ENCODE results near the gene SURF4.
"Not testable (repeated sequence)": the region's sequence is repeated elsewhere in the genome, so short reads cannot be mapped to it uniquely, and the experiment has no call there.

The SURF4 gene

DNA sequence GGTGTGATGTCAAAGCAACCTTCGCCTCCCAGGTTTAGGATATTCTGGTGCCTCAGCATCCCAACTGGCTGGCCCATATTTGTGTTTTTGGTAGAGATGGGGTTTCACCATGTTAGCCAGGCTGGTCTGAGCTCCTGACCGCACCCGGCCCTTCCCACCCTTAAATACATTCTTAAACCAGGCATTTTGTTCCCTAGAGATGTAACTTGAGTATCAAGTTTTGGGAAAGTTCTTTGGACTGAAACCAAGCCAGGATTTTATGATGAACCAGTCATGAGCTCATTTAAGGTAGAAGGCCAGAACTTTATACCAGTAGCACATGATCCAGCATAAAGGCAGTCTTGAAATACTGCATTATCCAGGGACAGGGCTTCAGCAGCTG, 24.3 kb downstream of the SURF4 start:
- no peak for DNase-seq

DNA sequence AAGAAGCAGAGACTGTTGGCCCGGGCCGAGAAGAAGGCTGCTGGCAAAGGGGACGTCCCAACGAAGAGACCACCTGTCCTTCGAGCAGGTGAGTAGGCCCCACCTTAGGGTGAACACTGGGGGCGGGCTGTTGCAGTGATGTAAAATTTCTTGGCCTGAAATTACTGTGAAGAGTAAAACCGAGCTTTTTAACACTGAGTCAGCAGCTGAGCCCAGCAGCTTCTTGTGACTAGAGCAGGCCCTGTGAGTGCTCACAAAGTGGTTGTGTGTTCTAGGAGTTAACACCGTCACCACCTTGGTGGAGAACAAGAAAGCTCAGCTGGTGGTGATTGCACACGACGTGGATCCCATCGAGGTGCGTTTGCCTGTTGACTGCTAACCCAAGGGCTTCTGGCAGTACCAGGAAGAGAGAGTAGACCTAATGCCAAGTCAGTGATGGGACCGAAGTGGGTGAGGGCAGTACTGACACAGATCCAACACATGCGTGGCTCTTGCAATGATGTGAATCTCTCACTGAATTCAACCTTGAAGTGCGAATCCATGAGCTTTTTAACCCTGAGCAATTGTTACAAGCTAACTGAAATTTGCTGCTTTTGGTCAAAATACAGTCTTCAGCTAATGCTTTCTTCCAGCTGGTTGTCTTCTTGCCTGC, 25.8 kb downstream of the SURF4 start:
- DNase-seq, result no peak

DNA sequence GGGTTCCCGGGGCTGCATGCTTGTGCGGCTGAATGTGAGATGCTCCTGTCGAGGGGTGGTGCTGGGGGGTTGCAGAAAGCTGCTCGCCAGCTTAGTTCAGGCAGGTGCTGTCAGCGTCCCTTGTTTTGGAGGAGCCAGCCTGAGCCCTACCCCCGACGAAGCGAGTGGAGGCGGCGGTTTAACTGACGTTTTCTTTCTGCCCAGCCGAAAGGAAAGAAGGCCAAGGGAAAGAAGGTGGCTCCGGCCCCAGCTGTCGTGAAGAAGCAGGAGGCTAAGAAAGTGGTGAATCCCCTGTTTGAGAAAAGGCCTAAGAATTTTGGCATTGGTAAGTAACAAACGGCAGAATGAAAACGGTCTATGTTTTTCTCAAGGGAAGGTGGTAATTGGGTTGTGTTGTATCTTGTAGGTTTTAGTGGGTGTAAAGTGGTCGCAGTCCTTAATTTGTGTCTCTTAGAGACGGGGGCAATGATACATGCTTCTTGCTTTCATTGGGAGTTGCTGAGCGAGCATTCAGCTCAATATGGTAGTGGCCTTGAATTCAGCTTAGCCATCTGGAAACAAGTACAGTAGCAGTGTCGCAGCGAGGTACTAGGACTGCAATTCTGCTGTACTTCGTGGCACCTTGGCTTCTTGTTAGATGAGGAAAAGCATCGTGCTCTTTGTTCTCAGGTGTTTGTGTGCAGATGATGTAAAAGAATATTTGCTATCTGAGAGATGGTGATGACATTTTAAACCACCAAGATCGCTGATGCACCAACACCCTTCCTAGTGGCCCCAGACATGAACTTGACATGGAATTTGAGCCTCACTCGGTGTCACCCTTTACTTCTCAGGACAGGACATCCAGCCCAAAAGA, 26.9 kb downstream of the SURF4 start:
- no peak for DNase-seq

DNA sequence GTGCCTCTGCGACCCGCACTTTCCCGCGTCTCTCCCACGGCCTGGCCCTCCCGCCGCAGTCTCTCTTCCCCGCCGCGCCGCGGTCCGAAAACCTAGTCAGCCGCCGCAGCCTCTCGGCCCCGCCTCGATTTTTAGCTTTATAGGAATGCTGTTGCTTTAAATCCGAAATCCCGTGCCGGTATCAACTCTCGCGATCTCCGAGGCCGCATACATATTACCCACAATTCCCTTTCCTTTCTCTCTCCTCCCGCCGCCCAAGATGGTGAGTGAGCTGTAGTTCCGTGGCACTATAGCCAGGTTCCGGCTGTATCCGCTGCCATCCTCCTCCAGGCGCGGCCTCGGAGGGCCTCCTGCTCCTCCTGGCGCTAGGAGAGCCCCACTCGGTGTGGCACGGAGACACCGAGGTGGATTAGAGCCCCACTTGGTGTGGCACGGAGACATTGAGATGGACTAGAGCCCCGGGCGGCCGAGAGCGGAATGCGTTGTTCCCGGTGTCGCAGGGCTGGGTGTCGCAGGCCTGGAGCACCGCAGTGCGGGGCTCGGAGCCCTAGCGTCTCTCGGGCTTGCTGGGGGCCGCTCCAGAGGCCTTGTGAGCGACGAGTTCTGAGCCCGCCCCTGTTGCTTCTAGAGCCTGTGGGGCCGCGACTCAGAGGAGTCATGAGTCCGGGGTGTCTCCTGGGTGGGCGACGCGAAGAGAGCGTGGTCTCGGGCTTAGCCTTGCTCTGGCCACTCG, 27.7 kb downstream of the SURF4 start, which contains the start of the genes MED22 and RPL7A:
Gene MED22 (minus strand): TSS at position 147 of the 733 bp plus-strand sequence. CDS start 1,469 bp downstream, outside the sequence.
Gene RPL7A (plus strand): TSS at position 234 of the 733 bp plus-strand sequence. CDS start 26 bp downstream, at position 260.
- peak; percentile 97 for DNase-seq

DNA sequence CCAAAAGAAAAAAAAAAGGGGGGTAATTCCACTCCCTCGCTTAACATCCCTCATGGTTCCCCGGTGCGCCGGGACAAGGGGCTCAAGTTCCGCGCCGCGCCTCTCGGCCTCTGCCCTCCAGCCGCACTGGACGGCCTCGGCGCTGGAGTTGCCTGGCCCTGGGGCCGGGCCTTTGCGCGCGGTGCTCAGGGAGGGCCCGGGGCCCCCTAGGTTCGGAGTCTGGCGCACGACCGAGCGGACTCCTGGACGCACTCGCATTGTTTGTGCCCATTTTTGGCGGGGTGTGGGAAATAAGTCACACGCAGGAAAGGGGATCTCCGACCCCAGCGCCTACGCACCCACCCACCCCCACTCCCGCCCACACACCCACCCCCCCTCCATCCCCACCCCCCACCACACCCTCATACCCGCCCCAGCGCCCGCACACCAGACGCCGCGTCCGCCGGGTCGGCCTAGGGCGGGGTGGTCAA, 28.3 kb downstream of the SURF4 start:
- DNase-seq, result peak; percentile 41

DNA sequence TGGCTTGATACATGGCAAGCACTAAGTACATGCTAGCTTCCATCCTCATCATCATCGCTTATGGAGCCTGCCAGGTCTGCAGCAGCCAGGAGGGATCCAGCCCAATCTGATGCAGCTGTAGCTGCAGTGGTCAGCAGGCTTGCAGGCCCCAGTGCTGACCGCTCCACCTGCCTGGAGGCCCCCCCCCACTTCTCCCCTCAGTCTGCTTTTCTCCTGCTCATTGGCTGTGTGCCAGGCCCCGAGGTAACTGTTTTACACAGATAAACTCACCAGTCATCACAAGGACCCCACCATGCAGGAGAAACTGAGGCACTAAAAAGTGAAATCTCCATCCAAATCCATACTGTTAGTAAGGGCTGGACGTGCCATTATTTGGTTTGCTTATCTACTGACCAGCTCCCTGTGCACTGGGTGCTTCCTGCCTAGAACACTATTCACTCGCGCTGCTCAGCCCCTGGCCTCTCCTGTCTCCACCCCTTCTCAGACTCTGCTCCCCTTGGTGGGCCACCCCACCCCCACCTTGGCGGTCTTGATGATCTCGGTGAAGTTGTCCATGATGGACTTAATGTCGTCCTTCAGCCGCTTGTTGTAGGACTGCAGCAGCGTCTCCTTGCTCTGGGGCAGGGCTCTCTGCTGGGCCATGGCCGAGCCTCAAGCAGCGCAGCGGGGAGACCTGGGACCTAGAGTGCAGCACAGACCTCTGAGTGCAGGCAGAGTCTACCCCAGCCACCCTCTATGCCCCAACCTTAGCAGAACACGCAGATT, 29.7 kb downstream of the SURF4 start:
- no peak for DNase-seq

DNA sequence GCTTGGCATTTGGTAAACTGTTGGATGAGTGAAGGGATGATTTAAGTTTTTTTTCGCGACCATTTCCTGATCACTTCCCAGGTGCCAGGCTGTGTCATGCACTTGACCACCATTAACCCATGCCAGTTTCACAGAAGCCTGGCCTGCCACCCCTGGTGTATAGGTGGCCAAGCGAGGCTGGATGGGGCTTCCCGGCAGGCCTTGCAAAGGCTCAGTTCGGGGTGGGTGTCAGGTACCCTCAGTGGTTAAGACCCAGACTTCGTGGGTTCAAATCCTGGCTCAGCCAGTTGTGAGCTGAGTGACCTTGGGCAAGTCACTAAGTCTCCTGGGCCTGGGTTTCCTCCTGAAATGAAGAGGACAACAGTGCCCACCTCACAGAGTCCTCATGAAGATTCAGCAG, 30.3 kb downstream of the SURF4 start:
- no peak for DNase-seq

DNA sequence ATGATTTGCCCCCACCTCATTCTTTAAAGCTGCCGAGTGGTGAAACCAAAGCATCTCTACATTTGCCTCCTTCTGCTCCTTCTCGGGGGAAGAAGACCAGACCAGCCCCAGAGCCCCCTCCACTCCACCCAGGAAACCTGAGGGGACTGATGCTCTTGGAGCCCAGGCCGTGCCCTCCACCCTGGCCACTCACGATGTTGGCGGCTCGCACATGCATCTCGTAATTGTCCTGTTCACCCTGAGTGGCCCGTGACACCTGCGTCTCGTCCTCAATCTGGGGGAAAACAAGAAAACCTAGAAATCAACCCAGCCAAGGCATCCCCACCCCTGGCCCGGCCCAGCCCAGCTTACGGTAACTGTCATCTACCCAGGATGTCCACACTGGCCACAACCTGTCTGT, 30.9 kb downstream of the SURF4 start:
- no peak for DNase-seq

DNA sequence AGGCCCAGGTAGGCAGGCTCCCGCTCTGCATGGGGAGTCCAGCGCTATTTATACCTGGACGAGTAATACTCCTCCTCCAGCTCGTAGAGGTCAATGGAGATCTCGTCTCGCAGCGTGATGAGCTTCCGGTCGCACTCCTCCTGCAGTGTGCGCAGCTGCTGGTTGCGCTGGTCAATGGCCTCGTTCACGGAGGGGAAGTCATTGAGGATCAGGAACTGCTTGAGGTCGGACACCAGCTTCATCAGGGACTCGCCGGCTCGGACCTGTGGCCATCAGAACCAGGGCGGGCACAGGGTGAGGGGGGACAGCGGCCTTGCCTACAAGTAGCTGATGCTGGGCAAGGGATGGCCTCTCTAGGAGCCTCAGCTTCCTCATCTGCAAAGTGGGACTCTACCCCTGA, 31.8 kb downstream of the SURF4 start:
- no peak for DNase-seq

DNA sequence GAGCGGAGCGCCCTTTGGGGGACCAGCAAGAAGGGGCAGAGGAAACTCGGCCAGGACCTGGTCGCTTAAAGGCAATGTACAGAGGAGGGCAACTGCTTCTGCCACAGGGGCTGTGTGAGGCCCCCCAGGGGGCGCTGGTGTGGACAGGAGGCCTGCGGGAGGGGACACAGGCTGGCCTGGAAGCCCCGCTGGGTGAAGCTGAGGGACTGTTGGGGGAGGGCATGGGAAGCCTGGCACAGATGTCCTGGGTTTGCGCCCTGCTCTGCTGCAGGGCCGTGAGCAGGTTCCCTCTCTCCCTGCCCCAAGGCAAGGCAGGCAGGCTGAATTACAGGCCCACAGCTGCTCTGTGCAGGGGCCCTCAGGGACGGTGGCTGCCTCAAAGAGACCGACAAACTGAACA, 33.3 kb downstream of the SURF4 start:
- DNase-seq, result no peak

DNA sequence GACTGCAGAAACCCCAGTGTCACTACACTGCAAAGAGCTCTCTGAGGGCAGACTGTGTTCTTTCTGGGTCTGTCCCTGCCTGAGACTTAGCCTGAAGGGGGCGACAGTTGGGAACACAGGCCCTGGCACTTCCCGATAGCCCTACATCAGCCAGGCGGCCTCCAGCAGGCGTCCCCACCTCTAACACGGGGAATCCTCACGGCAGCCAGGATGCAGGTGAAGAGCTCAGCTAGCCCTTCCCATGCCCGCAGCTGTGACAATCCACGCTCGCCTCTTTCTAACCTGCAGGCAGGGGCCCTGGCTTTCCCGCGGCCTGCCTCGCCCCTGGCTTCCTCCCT, 33.8 kb downstream of the SURF4 start:
- no peak for DNase-seq

DNA sequence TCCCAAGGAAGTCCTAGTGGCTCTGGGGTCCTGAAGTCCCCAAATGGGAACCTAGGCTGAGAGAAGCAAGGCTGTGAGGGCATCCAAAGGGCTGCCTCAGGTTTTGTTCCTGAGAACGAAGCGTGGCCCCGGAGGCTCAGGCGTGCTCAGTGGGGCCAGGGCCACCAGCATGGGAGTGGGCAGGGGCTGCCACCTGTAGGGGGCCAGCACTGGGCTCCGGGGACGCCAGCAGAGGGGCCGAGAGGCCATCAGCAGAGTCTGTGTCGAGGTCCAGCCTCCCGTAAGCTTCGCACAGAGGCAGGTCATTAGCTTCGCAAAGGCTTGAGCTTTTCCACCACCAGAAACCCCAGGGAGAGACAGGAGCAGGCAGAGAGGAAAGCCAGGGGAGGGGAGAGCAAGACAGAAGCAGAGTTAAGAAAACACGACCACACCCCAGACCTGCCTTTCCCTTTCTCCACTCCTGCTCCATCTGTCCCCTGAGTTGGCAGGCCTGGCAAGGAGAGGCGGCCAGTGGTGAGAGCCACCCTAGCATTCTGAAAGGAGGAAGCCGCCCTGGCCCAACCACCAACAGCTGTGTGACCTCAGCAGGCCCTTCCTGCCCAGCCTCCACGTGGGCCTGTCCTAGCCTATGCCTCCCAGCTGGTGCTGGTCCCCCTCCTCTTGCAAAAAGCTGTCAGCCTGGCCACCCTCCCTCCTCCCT, 34.3 kb downstream of the SURF4 start:
- peak; percentile 79 for DNase-seq

DNA sequence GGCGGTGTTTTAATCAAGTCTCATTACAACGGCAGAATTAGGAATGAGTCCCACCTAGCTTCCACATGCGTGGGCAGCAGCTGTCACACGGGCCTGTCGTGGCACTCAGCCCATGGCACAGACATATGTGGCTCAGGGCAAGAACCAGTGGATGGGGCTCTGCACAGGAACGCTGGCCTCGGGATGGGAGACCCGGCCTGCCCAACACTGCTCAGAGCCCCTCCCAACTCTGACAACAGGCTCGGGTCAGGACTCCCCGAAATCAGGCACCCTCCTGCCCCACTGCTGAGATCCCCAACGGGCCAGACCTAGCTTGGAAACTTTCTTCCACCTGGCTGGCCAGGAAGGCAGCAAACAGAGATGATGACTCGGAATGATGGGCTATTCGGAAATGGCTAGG, 34.9 kb downstream of the SURF4 start:
- DNase-seq, result no peak

DNA sequence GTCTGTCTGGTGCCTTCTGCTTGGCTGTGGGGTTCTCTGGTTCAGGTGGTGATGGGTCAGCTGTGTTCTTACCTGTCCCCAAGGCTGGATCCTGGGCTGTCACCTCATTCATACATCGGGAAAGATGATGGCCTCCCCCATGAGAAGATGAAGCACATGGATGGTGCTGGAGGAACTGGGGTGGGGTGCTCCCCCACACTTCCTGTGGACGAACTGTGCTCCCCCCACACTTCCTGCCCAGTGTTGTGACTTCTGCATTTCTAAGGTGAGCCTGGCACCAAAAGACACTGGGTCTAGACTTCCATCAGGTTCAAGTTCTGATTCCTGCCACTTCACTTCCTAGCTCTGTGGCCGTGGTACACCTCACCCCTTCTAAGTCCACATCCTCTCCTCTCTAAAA, 35.6 kb downstream of the SURF4 start:
- no peak for DNase-seq

DNA sequence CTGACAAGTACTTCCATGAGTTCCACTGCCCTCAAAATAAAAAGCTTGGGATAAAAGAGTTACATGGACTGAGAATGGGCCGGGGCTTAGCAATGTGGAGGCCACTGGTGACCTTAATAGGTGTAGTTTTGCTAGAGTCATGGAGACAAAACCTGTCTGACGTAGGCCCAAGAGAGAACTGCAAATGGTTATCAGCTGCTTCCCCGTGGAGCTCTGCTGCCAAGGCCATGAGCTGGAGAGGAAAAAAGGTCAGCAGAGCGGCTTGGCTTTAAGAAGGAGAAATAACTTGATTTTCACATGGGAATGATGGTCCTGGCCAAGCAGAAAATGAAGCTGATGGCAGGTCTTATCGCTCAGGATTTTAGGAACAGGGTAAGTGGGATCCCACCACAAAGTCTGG, 36.2 kb downstream of the SURF4 start:
- no peak for DNase-seq

DNA sequence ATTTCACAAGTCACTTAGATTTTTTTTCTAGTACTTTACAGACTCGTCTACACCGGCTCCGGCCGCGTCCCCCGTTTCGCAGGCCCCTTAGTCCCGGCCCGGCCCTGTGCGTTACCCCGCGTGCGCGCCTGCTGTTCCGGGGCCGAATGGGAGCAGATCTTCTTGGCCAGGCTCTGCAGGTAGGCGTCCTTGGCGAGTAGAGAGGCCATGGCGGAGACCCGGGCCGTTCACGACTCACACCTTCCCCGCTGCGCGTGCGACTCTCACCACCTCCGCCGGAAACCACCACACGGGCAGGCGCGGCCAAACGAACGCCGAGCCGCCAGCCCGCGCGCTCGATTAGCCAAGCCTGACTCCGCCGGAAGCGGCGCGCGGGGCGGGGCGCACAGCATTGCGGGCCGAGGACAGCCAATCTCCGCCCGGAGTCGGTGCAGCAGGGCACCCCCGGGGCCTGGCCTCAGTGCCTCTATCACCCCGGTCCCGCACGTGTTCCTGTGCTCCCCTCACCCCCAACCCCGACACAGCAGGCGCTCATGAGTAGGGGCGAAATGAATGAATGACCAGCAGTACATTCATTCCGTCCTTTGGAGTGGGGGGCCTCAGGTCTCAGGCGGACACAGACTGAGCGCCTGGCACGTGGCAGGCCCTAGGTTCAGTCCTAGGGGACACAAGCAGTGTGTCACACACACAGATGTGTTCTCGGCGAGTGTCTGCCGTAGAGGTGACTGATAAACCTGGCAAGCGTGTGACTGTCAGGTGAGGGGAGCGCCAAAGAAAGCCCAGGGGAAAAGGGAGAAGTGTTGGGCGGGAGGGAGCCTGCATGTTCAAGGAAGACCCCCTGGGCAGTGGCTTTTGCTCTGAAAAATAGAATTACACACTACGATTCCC, 39.7 kb downstream of the SURF4 start, which contains the start of gene SURF6:
Gene SURF6 (minus strand): TSS at position 265 of the 888 bp plus-strand sequence. CDS start 56 bp downstream, at position 209.
- peak; percentile 93 for DNase-seq

DNA sequence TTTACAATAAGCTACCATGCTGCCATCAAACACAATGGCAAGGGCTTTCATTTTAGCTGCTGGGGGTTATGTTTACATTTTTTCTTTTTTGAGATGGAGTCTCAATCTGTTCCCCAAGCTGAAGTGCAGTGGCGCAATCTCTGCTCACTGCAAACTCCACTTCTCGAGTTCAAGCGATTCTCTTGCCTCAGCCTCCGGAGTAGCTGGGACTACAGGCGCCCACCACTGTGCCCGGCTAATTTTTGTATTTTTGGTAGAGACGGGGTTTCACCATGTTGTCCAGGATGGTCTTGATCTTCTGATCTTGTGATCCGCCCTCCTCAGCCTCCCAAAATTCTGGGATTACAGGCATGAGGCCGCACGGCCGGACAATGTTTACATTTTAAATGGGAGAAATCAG, 41.0 kb downstream of the SURF4 start:
- not testable (repeated sequence) for DNase-seq

DNA sequence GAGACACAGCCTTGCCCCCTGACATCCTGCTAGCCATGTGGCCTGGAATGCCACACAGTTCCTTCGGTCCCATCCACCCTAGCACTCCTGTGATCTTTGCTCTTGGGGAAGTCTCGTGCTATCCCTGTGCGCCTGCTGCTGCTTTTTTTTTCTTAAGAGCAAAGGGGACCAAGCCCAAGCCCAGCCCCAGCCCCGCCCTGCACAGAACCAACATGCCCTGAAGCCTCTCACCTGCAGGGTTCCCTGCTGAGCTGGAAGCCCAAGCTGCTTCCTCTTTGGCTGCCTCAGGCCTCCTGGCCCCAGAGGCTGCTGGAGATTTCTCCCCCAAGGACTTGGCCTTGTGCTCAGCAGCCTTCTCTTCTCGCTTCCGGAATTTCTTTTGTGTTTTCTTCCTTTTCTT, 41.7 kb downstream of the SURF4 start:
- DNase-seq, result no peak

DNA sequence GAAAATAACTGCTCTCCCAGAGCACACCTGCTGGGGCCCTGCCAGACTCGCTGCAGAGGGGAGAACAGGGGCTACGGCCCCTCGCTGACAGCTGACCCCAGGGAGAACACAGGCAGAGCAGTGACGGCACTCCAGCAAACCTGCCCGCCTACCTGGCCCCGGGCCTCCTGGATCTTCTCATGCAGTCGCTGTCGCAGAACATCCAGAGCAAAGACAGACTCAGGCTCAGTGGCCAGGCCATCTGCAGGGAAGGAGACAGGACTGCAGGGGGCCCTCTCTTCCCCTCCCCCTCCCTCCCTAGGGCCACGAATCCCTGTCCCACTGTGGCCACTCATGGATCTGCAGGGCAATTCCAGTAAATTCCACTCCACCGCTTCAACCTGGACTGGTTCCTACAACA, 42.3 kb downstream of the SURF4 start:
- no peak for DNase-seq

DNA sequence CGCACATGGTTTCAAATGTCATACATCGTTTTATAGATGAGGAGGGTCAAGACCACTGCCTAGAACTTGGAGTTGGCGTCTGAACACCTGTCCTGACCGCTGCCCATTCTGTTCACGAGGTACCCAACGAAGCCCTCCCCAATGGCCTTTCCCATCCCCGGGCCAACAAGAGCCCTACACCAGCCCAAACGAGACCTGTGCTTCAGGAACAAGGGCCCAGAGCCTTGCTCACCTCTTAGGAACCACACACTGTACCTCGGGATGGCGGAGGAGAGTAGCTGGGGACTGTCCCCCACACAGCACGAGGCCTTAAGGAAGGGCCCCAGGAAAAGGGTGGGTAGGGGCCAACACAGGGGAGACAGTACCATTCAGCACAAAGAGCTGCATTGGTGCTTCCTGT, 42.8 kb downstream of the SURF4 start:
- no peak for DNase-seq

DNA sequence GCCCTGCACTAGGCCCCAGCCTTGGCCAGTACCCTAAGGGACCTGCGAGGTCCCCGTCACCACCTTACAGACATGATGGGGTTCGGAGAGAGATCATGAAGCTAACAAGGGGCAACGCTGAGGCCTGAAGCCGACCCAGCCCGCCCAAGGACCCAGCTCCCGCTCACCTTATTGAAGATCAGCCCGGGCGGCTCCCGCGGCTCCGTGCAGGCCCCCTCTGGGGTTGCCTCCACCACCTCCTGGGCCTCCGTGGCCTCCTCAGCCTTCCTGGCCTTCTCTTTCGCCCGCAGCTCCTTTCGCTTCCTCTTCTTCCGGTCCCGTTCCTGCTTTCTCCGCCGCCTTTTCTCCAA, 43.5 kb downstream of the SURF4 start:
- DNase-seq, result no peak
